Measurements from ENCODE around the gene RXRA.

Gene RXRA

DNA sequence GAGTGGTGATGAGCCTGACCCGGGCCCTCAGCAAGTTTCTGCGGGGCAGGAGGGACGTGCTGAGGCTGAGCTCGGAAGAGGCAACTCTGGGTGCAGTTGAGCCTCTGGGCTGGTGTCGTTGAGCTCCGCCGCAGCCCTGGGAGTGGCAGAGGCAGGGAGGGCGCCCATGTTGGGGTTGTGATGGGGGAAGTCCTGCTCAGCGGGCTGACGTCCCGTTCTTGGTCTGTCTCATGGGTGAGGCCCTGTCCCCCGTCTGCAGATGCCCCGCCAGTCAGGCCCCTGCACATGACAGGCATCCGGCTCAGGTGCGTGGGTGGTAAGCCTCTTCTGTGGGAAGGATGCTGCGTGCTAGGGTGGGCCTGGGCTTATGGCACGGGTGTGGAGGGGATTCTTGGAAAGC lies 64.3 kb downstream of the RXRA start:
- no peak overlapping the region for H3K27ac ChIP-seq (ENCODE audit: low read length, poor library complexity, severe bottlenecking)
- H3K9ac ChIP-seq (ENCODE audit: low read length), result no peak overlapping the region
- peaks cover 43% of the 10 kb centered on the region for H3K4me1 ChIP-seq (ENCODE audit: control insufficient read depth, insufficient read depth, low read depth, low read length)
- H3K4ac ChIP-seq (ENCODE audit: low read depth in 1 of 2, low read length in 2 of 2), result no peak overlapping the region
- no peak overlapping the region for H3K4me3 ChIP-seq (ENCODE audit: insufficient read depth in 1 of 2, low read depth in 1 of 2, low read length in 2 of 2)
- peaks cover 72% of the 10 kb centered on the region for H3K79me1 ChIP-seq (replicated peaks; ENCODE audit: low read length, poor library complexity, severe bottlenecking)
- H3K27me3 ChIP-seq (ENCODE audit: control insufficient read depth in 1 of 2, insufficient read depth in 1 of 2, low read length in 2 of 2), result no peaks in the 10 kb centered on the region
- no peak for DNase-seq
- no peak overlapping the region for H4K8ac ChIP-seq (ENCODE audit: low read length)
- WGBS, result 95% methylated on average over 17 of the region's 17 CpGs
- no peak overlapping the region for H2BK15ac ChIP-seq (ENCODE audit: low read depth, poor library complexity, severe bottlenecking)
- no peak overlapping the region for H2AFZ ChIP-seq (ENCODE audit: low read depth, low read length)
- no peak overlapping the region for H4K91ac ChIP-seq (ENCODE audit: low read length)
- H2BK5ac ChIP-seq (ENCODE audit: low read depth, low read length, poor library complexity, severe bottlenecking), result no peak overlapping the region
- no peak overlapping the region for H2BK120ac ChIP-seq (ENCODE audit: low read depth, low read length)
- H3K18ac ChIP-seq (ENCODE audit: low read depth in 1 of 2, low read length in 2 of 2), result no peak overlapping the region
- no peak overlapping the region for H3K23ac ChIP-seq (ENCODE audit: low read length in 2 of 2)
- no peaks in the 10 kb centered on the region for H3K9me3 ChIP-seq (ENCODE audit: control insufficient read depth, low read length)
- H3K4me2 ChIP-seq (ENCODE audit: low read length, poor library complexity, severe bottlenecking), result no peak overlapping the region
- H3K14ac ChIP-seq (ENCODE audit: low read length in 2 of 2), result no peak overlapping the region
- no peak overlapping the region for H2AK5ac ChIP-seq (ENCODE audit: low read length, severe bottlenecking)
- no peak overlapping the region for H2BK12ac ChIP-seq (ENCODE audit: low read length in 2 of 2)
- peaks cover 0 to 15% of the 10 kb centered on the region in 2 experiments for H3K36me3 ChIP-seq (ENCODE audit: control insufficient read depth in 1 of 2, insufficient read depth in 2 of 2, low read depth in 1 of 2, low read length in 2 of 2)

GRCh38 chr9:134390947-134391318 lies 64.7 kb downstream of the RXRA start:
- no peak overlapping the region for H4K91ac ChIP-seq (ENCODE audit: low read length)
- no peak overlapping the region for H2BK15ac ChIP-seq (ENCODE audit: low read depth, poor library complexity, severe bottlenecking)
- H3K4me3 ChIP-seq (ENCODE audit: insufficient read depth in 1 of 2, low read depth in 1 of 2, low read length in 2 of 2), result no peak overlapping the region
- H3K4me1 ChIP-seq (ENCODE audit: control insufficient read depth, insufficient read depth, low read depth, low read length), result peaks cover 46% of the 10 kb centered on the region
- DNase-seq, result no peak
- H3K27ac ChIP-seq (ENCODE audit: low read length, poor library complexity, severe bottlenecking), result no peak overlapping the region
- no peak overlapping the region for H4K8ac ChIP-seq (ENCODE audit: low read length)
- H3K18ac ChIP-seq (ENCODE audit: low read depth in 1 of 2, low read length in 2 of 2), result no peak overlapping the region
- H2AK5ac ChIP-seq (ENCODE audit: low read length, severe bottlenecking), result no peak overlapping the region
- peaks cover 72% of the 10 kb centered on the region for H3K79me1 ChIP-seq (replicated peaks; ENCODE audit: low read length, poor library complexity, severe bottlenecking)
- no peak overlapping the region for H2BK12ac ChIP-seq (ENCODE audit: low read length in 2 of 2)
- no peak overlapping the region for H2AFZ ChIP-seq (ENCODE audit: low read depth, low read length)
- 96% methylated on average over 11 of the region's 11 CpGs for WGBS
- H3K9ac ChIP-seq (ENCODE audit: low read length), result no peak overlapping the region
- H2BK5ac ChIP-seq (ENCODE audit: low read depth, low read length, poor library complexity, severe bottlenecking), result no peak overlapping the region
- H3K4ac ChIP-seq (ENCODE audit: low read depth in 1 of 2, low read length in 2 of 2), result no peak overlapping the region
- no peak overlapping the region for H3K23ac ChIP-seq (ENCODE audit: low read length in 2 of 2)
- no peak overlapping the region for H3K4me2 ChIP-seq (ENCODE audit: low read length, poor library complexity, severe bottlenecking)
- H2BK120ac ChIP-seq (ENCODE audit: low read depth, low read length), result no peak overlapping the region
- peaks cover 0 to 11% of the 10 kb centered on the region in 2 experiments for H3K36me3 ChIP-seq (ENCODE audit: control insufficient read depth in 1 of 2, insufficient read depth in 2 of 2, low read depth in 1 of 2, low read length in 2 of 2)
- H3K14ac ChIP-seq (ENCODE audit: low read length in 2 of 2), result no peak overlapping the region
- H3K9me3 ChIP-seq (ENCODE audit: control insufficient read depth, low read length), result no peaks in the 10 kb centered on the region
- no peaks in the 10 kb centered on the region for H3K27me3 ChIP-seq (ENCODE audit: control insufficient read depth in 1 of 2, insufficient read depth in 1 of 2, low read length in 2 of 2)

GRCh38 chr9:134391319-134392231 lies 65.3 kb downstream of the RXRA start:
- Histone ChIP-seq H2AFZ (ENCODE audit: low read depth, low read length) (no peak overlapping the region), H4K8ac (ENCODE audit: low read length) (no peak overlapping the region)
- WGBS, result 94% methylated on average over 35 of the region's 35 CpGs

GRCh38 chr9:134392900-134393299 lies 66.6 kb downstream of the RXRA start:
- H2BK12ac ChIP-seq (ENCODE audit: low read length in 2 of 2), result no peak overlapping the region
- H2BK15ac ChIP-seq (ENCODE audit: low read depth, poor library complexity, severe bottlenecking), result no peak overlapping the region
- H3K36me3 ChIP-seq (ENCODE audit: control insufficient read depth in 1 of 2, insufficient read depth in 2 of 2, low read depth in 1 of 2, low read length in 2 of 2), result peaks cover 0 to 11% of the 10 kb centered on the region in 2 experiments
- peaks cover 76% of the 10 kb centered on the region for H3K79me1 ChIP-seq (replicated peaks; ENCODE audit: low read length, poor library complexity, severe bottlenecking)
- no peak overlapping the region for H2AK5ac ChIP-seq (ENCODE audit: low read length, severe bottlenecking)
- H3K9me3 ChIP-seq (ENCODE audit: control insufficient read depth, low read length), result no peaks in the 10 kb centered on the region
- no peak overlapping the region for H2BK5ac ChIP-seq (ENCODE audit: low read depth, low read length, poor library complexity, severe bottlenecking)
- no peak overlapping the region for H3K14ac ChIP-seq (ENCODE audit: low read length in 2 of 2)
- DNase-seq, result no peak
- H2BK120ac ChIP-seq (ENCODE audit: low read depth, low read length), result no peak overlapping the region
- no peak overlapping the region for H4K91ac ChIP-seq (ENCODE audit: low read length)
- H3K9ac ChIP-seq (ENCODE audit: low read length), result no peak overlapping the region
- no peak overlapping the region for H4K8ac ChIP-seq (ENCODE audit: low read length)
- no peak overlapping the region for H2AFZ ChIP-seq (ENCODE audit: low read depth, low read length)
- no peak overlapping the region for H3K27ac ChIP-seq (ENCODE audit: low read length, poor library complexity, severe bottlenecking)
- H3K4me3 ChIP-seq (ENCODE audit: insufficient read depth in 1 of 2, low read depth in 1 of 2, low read length in 2 of 2), result no peak overlapping the region
- WGBS, result 95% methylated on average over 12 of the region's 12 CpGs
- no peaks in the 10 kb centered on the region for H3K27me3 ChIP-seq (ENCODE audit: control insufficient read depth in 1 of 2, insufficient read depth in 1 of 2, low read length in 2 of 2)
- no peak overlapping the region for H3K23ac ChIP-seq (ENCODE audit: low read length in 2 of 2)
- no peak overlapping the region for H3K4me2 ChIP-seq (ENCODE audit: low read length, poor library complexity, severe bottlenecking)
- H3K4ac ChIP-seq (ENCODE audit: low read depth in 1 of 2, low read length in 2 of 2), result no peak overlapping the region
- no peak overlapping the region for H3K18ac ChIP-seq (ENCODE audit: low read depth in 1 of 2, low read length in 2 of 2)
- H3K4me1 ChIP-seq (ENCODE audit: control insufficient read depth, insufficient read depth, low read depth, low read length), result peaks cover 54% of the 10 kb centered on the region

More at GRCh38 chr9:134391319-134392231, 65.3 kb downstream of the RXRA start:
- Histone ChIP-seq H3K27ac (ENCODE audit: low read length, poor library complexity, severe bottlenecking) (no peak overlapping the region), H2AK5ac (ENCODE audit: low read length, severe bottlenecking) (no peak overlapping the region), H3K4ac (ENCODE audit: low read depth in 1 of 2, low read length in 2 of 2) (no peak overlapping the region), H3K36me3 (ENCODE audit: control insufficient read depth in 1 of 2, insufficient read depth in 2 of 2, low read depth in 1 of 2, low read length in 2 of 2) (peaks cover 0 to 7% of the 10 kb centered on the region in 2 experiments), H3K23ac (ENCODE audit: low read length in 2 of 2) (no peak overlapping the region), H3K4me1 (ENCODE audit: control insufficient read depth, insufficient read depth, low read depth, low read length) (peaks cover 51% of the 10 kb centered on the region), H3K14ac (ENCODE audit: low read length in 2 of 2) (no peak overlapping the region), H3K27me3 (ENCODE audit: control insufficient read depth in 1 of 2, insufficient read depth in 1 of 2, low read length in 2 of 2) (no peaks in the 10 kb centered on the region), H3K9ac (ENCODE audit: low read length) (no peak overlapping the region), H2BK12ac (ENCODE audit: low read length in 2 of 2) (no peak overlapping the region), H2BK120ac (ENCODE audit: low read depth, low read length) (no peak overlapping the region), H3K4me3 (ENCODE audit: insufficient read depth in 1 of 2, low read depth in 1 of 2, low read length in 2 of 2) (no peak overlapping the region), H2BK15ac (ENCODE audit: low read depth, poor library complexity, severe bottlenecking) (no peak overlapping the region), H3K4me2 (ENCODE audit: low read length, poor library complexity, severe bottlenecking) (no peak overlapping the region), H4K91ac (ENCODE audit: low read length) (no peak overlapping the region), H3K18ac (ENCODE audit: low read depth in 1 of 2, low read length in 2 of 2) (no peak overlapping the region), H3K79me1 (replicated peaks; ENCODE audit: low read length, poor library complexity, severe bottlenecking) (peaks cover 73% of the 10 kb centered on the region), H3K9me3 (ENCODE audit: control insufficient read depth, low read length) (no peaks in the 10 kb centered on the region), H2BK5ac (ENCODE audit: low read depth, low read length, poor library complexity, severe bottlenecking) (no peak overlapping the region)
- no peak for DNase-seq

All from mesenchymal stem cell (in vitro differentiated cells and primary cell).